Fibroblast of villous mesenchyme (primary cell): Measurements from ENCODE around the gene PIK3CB. TPM values are rescaled to one million over a fixed set of nuclear protein-coding genes. Genes with fewer than 3 reads are reported as not detected.

Experiments used
- DNase-seq: peaks from one replicate; pipeline ENCODE4 v3.0.0-alpha.2; 2010; ENCODE audit warnings: low read depth
- H3K4me3 ChIP-seq: 2 replicates; pipeline ENCODE4 v1.5.1; 2011; ENCODE audit warnings: low read depth, mild to moderate bottlenecking, low read length
- total RNA-seq: library from RNA; depleted of rRNA; stranded (reverse); fragments of >200 nt; gene quantifications from 2 replicates; pipeline ENCODE4 v1.2.3, GENCODE V29; 2012
- TF ChIP-seq, protein P1 (sequence below): IDR thresholded peaks from 2 replicates; pipeline ENCODE4 v1.5.1; 2012; ENCODE audit warnings: low read depth, mild to moderate bottlenecking, low read length; ENCODE audit not compliant: insufficient read depth

Gene PIK3CB
- total RNA-seq: 8.4 and 9.9 TPM in 2 replicates

DNA sequence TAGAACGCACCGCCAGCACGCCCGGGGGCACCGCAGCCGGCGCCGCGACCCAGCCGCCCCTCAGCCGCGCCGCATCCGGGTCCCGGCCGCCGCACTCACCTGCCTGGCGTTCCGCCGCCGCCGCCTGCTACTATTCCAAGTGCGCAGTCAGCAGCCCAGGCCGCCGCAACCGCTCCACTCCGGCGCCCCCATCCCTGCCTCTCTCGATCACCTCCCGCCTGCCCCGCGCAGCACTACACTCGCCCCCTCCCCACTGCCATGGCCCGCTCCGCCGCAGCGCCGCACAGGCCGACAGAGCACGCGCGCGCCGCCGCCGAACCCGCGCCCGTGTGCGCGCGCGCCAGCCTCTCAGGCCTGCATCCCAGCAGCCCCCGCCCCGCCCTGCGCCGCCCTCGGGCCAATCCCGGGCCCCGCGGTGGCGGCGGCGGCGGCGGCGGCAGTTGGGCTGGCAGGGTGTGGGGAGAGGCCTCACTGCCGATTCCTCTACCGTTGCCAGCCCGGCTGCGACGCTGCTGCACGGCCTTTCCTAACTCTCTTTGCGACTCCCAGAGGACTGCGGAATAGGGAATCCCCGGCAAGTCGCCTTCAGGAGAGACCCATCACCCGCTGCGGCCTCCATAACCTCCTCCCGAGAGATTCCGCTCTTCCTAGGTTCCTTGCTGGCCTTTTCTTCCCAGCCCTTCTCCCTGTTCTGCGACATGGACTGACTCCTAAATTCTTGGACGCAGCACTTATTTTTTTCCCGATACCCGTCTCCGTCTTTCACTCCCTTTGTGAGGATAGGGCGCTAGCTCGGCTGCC lies at the start of gene PIK3CB:
TSS of gene PIK3CB (minus strand) at position 333 of the 801 bp plus-strand sequence. CDS start 75,585 bp downstream, outside the sequence.
- DNase-seq: peak; percentile 80
- peak within 1 kb of the TSS; percentile 89 for H3K4me3 ChIP-seq
- TF ChIP-seq, protein P1, sequence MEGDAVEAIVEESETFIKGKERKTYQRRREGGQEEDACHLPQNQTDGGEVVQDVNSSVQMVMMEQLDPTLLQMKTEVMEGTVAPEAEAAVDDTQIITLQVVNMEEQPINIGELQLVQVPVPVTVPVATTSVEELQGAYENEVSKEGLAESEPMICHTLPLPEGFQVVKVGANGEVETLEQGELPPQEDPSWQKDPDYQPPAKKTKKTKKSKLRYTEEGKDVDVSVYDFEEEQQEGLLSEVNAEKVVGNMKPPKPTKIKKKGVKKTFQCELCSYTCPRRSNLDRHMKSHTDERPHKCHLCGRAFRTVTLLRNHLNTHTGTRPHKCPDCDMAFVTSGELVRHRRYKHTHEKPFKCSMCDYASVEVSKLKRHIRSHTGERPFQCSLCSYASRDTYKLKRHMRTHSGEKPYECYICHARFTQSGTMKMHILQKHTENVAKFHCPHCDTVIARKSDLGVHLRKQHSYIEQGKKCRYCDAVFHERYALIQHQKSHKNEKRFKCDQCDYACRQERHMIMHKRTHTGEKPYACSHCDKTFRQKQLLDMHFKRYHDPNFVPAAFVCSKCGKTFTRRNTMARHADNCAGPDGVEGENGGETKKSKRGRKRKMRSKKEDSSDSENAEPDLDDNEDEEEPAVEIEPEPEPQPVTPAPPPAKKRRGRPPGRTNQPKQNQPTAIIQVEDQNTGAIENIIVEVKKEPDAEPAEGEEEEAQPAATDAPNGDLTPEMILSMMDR: no peak

DNA sequence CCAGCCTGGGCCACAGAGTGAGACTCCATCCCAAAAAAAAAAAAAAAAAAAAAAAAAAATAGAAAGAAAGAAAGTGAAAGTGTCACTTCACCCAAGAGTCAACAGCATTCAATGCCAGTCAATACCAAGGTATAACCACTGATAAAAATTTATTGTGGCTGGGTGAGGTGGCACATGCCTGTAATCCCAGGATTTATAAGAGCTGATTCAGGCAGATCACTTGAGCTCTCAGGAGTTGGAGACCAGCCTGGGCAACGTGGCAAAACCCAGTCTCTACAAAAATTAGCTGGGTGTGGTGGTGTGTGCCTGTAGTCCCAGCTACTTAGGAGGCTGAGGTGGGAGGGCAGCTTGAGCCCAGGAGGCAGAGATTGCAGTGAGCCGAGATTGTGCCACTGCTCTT lies 46.5 kb upstream of the PIK3CB start:
- TF ChIP-seq, protein P1: no peak
- H3K4me3 ChIP-seq: no peak overlapping the region
- DNase-seq: no peak

DNA sequence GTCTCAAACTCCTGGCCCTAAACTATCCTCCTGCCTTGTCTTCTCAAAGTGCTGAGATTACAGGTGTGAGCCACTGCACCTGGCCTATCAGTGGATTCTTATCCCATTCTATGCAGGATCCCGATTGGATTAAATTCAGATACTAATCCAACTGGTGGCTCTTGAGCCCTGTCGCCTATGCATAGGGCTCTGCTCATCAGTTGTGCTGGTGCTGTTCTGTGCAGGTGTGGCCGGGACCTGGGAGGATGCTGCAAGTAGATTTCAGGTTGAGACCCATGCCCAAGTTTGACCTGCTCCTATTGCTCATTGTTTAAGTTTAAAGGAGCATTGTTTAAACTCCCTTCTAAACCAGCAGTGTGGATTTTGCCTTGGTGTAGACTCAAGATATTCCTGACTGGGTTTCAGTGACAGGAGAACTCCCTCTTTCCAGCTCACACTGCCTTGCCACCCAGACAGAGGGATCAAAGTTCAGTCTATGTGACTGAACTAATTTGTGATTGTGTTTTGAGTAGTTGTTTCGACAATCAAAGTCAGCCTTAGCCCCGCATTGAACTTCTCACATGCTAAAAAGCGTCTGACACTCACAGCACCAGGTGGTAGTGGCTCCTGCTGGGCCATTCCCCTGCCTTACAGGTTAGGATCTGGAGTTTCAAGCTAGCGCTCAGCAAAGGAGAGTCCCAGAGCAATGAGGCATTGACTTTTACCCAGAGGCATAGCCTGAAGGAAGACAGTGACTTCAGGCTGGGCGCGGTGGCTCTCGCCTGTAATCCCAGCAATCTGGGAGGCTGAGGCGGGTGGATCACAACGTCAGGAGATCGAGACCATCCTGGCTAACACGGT lies 45.0 kb upstream of the PIK3CB start:
- TF ChIP-seq, protein P1: no peak
- H3K4me3 ChIP-seq: no peak overlapping the region
- DNase-seq: no peak

DNA sequence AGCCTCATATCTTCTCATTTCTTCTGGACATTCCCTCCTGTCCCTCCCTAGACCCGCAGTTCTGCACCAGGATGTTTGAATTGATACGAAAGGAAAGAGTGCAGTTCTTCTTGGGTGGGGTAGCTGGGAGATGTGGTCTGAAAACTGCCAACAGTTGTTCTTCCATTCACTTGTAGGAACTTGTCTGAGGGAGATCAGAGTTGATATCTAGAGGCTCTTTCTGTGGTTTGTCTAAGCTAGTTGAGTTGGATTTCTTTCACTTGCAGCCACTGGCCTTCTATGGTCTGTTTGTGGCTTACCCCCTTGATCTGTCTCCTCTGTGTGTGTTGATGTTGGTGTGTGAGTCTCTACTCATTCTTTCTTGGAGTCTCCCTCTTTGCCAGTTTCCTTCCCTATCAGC lies 42.5 kb upstream of the PIK3CB start:
- TF ChIP-seq, protein P1: no peak
- H3K4me3 ChIP-seq: no peak overlapping the region
- DNase-seq: no peak

DNA sequence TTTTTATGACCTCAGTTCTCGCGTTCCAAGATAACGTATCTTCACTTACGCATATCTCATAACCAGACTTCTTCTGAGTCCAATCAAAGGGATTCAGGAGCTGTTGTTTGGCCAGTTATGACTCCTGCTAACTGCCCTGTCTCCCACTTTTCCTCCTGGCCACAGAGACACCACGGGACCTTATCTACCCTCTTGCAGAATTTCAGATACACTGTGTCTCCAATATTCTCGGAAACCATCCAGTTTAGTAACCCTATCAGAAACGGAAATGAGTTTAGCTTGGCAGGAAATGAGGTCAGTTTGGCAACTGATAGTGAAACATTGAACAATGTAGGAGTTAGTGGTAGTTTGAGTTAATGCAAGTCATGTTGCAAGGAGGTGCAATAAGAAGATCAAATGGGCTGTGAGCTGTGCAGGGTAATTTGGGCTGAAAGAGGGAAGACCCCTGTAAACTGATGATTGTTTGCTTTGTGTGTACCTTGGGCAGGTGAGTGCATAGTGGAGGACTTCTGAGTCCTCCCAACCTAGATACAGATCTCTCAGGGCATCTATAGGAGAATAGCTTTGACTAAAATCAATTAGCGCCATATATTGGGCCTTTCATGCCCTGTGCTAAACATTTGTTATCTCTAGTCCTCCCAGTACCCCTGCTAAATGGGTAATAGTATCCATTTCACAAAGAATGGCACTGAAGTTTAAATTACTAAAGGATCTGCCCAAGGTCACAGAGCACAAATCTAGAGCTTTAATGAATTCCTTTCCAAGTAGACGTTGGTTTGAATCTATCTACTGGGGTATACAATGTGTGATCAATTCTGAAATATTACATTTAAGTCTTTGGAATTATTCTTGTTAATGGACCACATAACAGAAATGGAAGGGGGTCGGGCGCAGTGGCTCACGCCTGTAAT lies 41.3 kb upstream of the PIK3CB start:
- TF ChIP-seq, protein P1: no peak
- DNase-seq: peak; percentile 47
- no peak overlapping the region for H3K4me3 ChIP-seq

DNA sequence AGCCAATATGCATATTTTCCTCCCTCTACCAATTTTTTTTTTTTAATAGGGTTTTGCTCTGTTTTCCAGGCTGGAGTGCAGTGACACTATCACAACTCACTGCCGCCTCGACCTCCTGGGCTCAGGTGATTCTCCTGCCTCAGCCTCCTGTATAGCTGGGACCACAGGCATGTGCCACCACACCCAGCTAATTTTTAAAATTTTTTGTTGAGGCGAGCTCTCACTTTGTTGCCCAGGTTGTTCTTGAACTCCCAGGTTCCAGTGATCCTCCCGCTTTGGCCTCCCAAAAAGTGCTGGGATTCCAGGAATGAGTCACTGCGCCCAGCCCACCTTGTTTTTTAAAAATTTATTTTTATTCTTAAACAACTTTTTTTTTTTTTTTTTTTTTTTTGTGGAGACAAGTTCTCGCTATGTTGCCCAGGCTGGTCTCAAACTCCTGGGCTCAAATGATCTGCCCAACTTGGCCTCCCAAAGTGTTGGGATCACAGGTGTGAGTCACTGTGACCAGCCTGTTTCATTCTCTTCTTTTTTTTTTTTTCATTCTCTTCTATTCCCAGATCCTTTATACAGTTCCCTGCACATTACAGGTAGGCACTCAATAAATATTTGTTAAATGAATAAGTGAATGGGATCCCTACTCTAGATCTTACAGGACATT lies 40.5 kb upstream of the PIK3CB start:
- no peak for DNase-seq
- no peak overlapping the region for H3K4me3 ChIP-seq
- TF ChIP-seq, protein P1: no peak
